ENCODE data around the gene WDR31. TPM values are rescaled to one million over a fixed set of nuclear protein-coding genes. Genes with fewer than 3 reads are reported as not detected.
A peak's percentile ranks its signal among the peaks of the same experiment; 100 is the strongest.
"Not testable (repeated sequence)": the region's sequence is repeated elsewhere in the genome, so short reads cannot be mapped to it uniquely, and the experiment has no call there.

WDR31 gene
- total and polyA plus RNA-seq, 4 donors = 3.4 to 4.8 (median 4.1) TPM

- not testable (repeated sequence) for H3K27ac ChIP-seq (ENCODE audit: low read depth, low read length); H3K27me3 ChIP-seq (ENCODE audit: control insufficient read depth, insufficient read depth, low read length); DNase-seq (ENCODE audit: low read depth in 4 of 6, low spot score in 6 of 6); H3K9me3 ChIP-seq (ENCODE audit: control insufficient read depth, insufficient read depth, low read length); H3K4me3 ChIP-seq (ENCODE audit: low read depth, low read length); H3K36me3 ChIP-seq (ENCODE audit: control insufficient read depth, insufficient read depth, low read length)
- peaks cover 15% of the 10 kb centered on the region for H3K4me1 ChIP-seq (ENCODE audit: control insufficient read depth, insufficient read depth, low read length)
- 57% methylated on average over 15 of the region's 24 CpGs for WGBS (ENCODE audit: insufficient coverage)
Measured at GRCh38 chr9:113379094-113379828, 39.2 kb upstream of the WDR31 start.

GRCh38 chr9:113376634-113377567 lies 36.8 kb upstream of the WDR31 start, which contains the start of gene HDHD3:
TSS of gene HDHD3 (minus strand) at chr9:113376986. CDS start at chr9:113374354, 2,632 bp downstream.
- Histone ChIP-seq H3K4me1 (ENCODE audit: control insufficient read depth, insufficient read depth, low read length) (peaks cover 16% of the 10 kb centered on the region), H3K27ac (ENCODE audit: low read depth, low read length) (peak within 1 kb of the TSS; percentile 47), H3K27me3 (ENCODE audit: control insufficient read depth, insufficient read depth, low read length) (no peaks in the 10 kb centered on the region), H3K36me3 (ENCODE audit: control insufficient read depth, insufficient read depth, low read length) (peaks cover 19% of the 10 kb centered on the region), H3K9me3 (ENCODE audit: control insufficient read depth, insufficient read depth, low read length) (no peaks in the 10 kb centered on the region), H3K4me3 (ENCODE audit: low read depth, low read length) (peak within 1 kb of the TSS; percentile 89)
- WGBS (ENCODE audit: insufficient coverage) = 0% methylated on average over 57 of the region's 74 CpGs
- DNase-seq (ENCODE audit: low read depth in 4 of 6, low spot score in 6 of 6) = peak in 5 of 6 donors; percentile 38 to 95 (median 57)

- H3K4me1 ChIP-seq (ENCODE audit: control insufficient read depth, insufficient read depth, low read length) = peaks cover 19% of the 10 kb centered on the region
- peaks cover 19% of the 10 kb centered on the region for H3K36me3 ChIP-seq (ENCODE audit: control insufficient read depth, insufficient read depth, low read length)
- DNase-seq (ENCODE audit: low read depth in 4 of 6, low spot score in 6 of 6) = no peak
- H3K9me3 ChIP-seq (ENCODE audit: control insufficient read depth, insufficient read depth, low read length) = no peaks in the 10 kb centered on the region
- no peak overlapping the region for H3K4me3 ChIP-seq (ENCODE audit: low read depth, low read length)
- no peak overlapping the region for H3K27ac ChIP-seq (ENCODE audit: low read depth, low read length)
- H3K27me3 ChIP-seq (ENCODE audit: control insufficient read depth, insufficient read depth, low read length) = no peaks in the 10 kb centered on the region
- WGBS (ENCODE audit: insufficient coverage) = 96% methylated on average over 4 of the region's 6 CpGs
Measured at GRCh38 chr9:113375057-113376023, 35.3 kb upstream of the WDR31 start.

- no peaks in the 10 kb centered on the region for H3K9me3 ChIP-seq (ENCODE audit: control insufficient read depth, insufficient read depth, low read length)
- no peak overlapping the region for H3K27ac ChIP-seq (ENCODE audit: low read depth, low read length)
- peaks cover 19% of the 10 kb centered on the region for H3K4me1 ChIP-seq (ENCODE audit: control insufficient read depth, insufficient read depth, low read length)
- WGBS (ENCODE audit: insufficient coverage) = 94% methylated on average over 23 of the region's 24 CpGs
- H3K27me3 ChIP-seq (ENCODE audit: control insufficient read depth, insufficient read depth, low read length) = no peaks in the 10 kb centered on the region
- H3K4me3 ChIP-seq (ENCODE audit: low read depth, low read length) = no peak overlapping the region
- DNase-seq (ENCODE audit: low read depth in 4 of 6, low spot score in 6 of 6) = no peak
- peaks cover 19% of the 10 kb centered on the region for H3K36me3 ChIP-seq (ENCODE audit: control insufficient read depth, insufficient read depth, low read length)
Measured at GRCh38 chr9:113373676-113374392, 33.8 kb upstream of the WDR31 start.

- Histone ChIP-seq H3K27ac (ENCODE audit: low read depth, low read length) (no peak overlapping the region), H3K27me3 (ENCODE audit: control insufficient read depth, insufficient read depth, low read length) (no peaks in the 10 kb centered on the region), H3K36me3 (ENCODE audit: control insufficient read depth, insufficient read depth, low read length) (peaks cover 19% of the 10 kb centered on the region), H3K4me1 (ENCODE audit: control insufficient read depth, insufficient read depth, low read length) (peaks cover 19% of the 10 kb centered on the region), H3K4me3 (ENCODE audit: low read depth, low read length) (no peak overlapping the region), H3K9me3 (ENCODE audit: control insufficient read depth, insufficient read depth, low read length) (no peaks in the 10 kb centered on the region)
- no peak for DNase-seq (ENCODE audit: low read depth in 4 of 6, low spot score in 6 of 6)
- 50% methylated on average over 2 of the region's 3 CpGs for WGBS (ENCODE audit: insufficient coverage)
Measured at GRCh38 chr9:113373256-113373655, 33.2 kb upstream of the WDR31 start.

- H3K27ac ChIP-seq (ENCODE audit: low read depth, low read length) = no peak overlapping the region
- H3K36me3 ChIP-seq (ENCODE audit: control insufficient read depth, insufficient read depth, low read length) = peaks cover 19% of the 10 kb centered on the region
- 86% methylated on average over 5 of the region's 5 CpGs for WGBS (ENCODE audit: insufficient coverage)
- H3K27me3 ChIP-seq (ENCODE audit: control insufficient read depth, insufficient read depth, low read length) = no peaks in the 10 kb centered on the region
- H3K4me1 ChIP-seq (ENCODE audit: control insufficient read depth, insufficient read depth, low read length) = peaks cover 15% of the 10 kb centered on the region
- no peak overlapping the region for H3K4me3 ChIP-seq (ENCODE audit: low read depth, low read length)
- DNase-seq (ENCODE audit: low read depth in 4 of 6, low spot score in 6 of 6) = no peak
- H3K9me3 ChIP-seq (ENCODE audit: control insufficient read depth, insufficient read depth, low read length) = no peaks in the 10 kb centered on the region
Measured at GRCh38 chr9:113372059-113372458, 32.0 kb upstream of the WDR31 start.

GRCh38 chr9:113370806-113371325 lies 30.8 kb upstream of the WDR31 start:
- no peaks in the 10 kb centered on the region for H3K9me3 ChIP-seq (ENCODE audit: control insufficient read depth, insufficient read depth, low read length)
- WGBS (ENCODE audit: insufficient coverage) = 81% methylated on average over 6 of the region's 8 CpGs
- DNase-seq (ENCODE audit: low read depth in 4 of 6, low spot score in 6 of 6) = no peak
- no peaks in the 10 kb centered on the region for H3K27me3 ChIP-seq (ENCODE audit: control insufficient read depth, insufficient read depth, low read length)
- no peak overlapping the region for H3K4me3 ChIP-seq (ENCODE audit: low read depth, low read length)
- no peak overlapping the region for H3K27ac ChIP-seq (ENCODE audit: low read depth, low read length)
- H3K4me1 ChIP-seq (ENCODE audit: control insufficient read depth, insufficient read depth, low read length) = peaks cover 6% of the 10 kb centered on the region
- peaks cover 19% of the 10 kb centered on the region for H3K36me3 ChIP-seq (ENCODE audit: control insufficient read depth, insufficient read depth, low read length)

- no peak overlapping the region for H3K4me3 ChIP-seq (ENCODE audit: low read depth, low read length)
- no peaks in the 10 kb centered on the region for H3K9me3 ChIP-seq (ENCODE audit: control insufficient read depth, insufficient read depth, low read length)
Measured at GRCh38 chr9:113369855-113370140, 29.7 kb upstream of the WDR31 start.

More at GRCh38 chr9:113369855-113370140, 29.7 kb upstream of the WDR31 start:
- 70% methylated on average over 9 of the region's 11 CpGs for WGBS (ENCODE audit: insufficient coverage)
- Histone ChIP-seq H3K27ac (ENCODE audit: low read depth, low read length) (no peak overlapping the region), H3K36me3 (ENCODE audit: control insufficient read depth, insufficient read depth, low read length) (peaks cover 15% of the 10 kb centered on the region), H3K4me1 (ENCODE audit: control insufficient read depth, insufficient read depth, low read length) (peaks cover 3% of the 10 kb centered on the region), H3K27me3 (ENCODE audit: control insufficient read depth, insufficient read depth, low read length) (no peaks in the 10 kb centered on the region)
- no peak for DNase-seq (ENCODE audit: low read depth in 4 of 6, low spot score in 6 of 6)
